Daoy (cell line): ENCODE results near the gene STAG2. TPM values are rescaled to one million over a fixed set of nuclear protein-coding genes. Genes with fewer than 3 reads are reported as not detected.

Source experiments
- total RNA-seq: library from RNA; depleted of rRNA; stranded (reverse); fragments of >200 nt; shearing (Covaris generic); gene quantifications from 2 replicates; pipeline ENCODE4 v1.2.3, GENCODE V29; 2014; rRNA removed

The STAG2 gene
- total RNA-seq, 1 experiment from 2014 or later, result 84.6 TPM

Other genes with a start within 250 kb of the STAG2 start
- gene THOC2, start 228.7 kb upstream of the STAG2 start, total RNA-seq, result 44.4 and 51.3 TPM in 2 replicates
- gene XIAP, start 101.7 kb upstream of the STAG2 start, total RNA-seq, result 19.8 and 31.4 TPM in 2 replicates